KMS-11 (cell line): ENCODE data around the gene TSPAN7.

Experiments
- H2AFZ ChIP-seq: fragments of 200-600 bp; sonication (generic); 2 replicates; pipeline ENCODE4 v1.6.1; 2016; ENCODE audit warnings: antibody characterized with exemption, mixed run types, low read depth
- H3K27ac ChIP-seq: fragments of 200-600 bp; sonication (generic); 2 replicates; pipeline ENCODE4 v1.6.1; 2016; ENCODE audit warnings: mild to moderate bottlenecking, mixed run types
- H3K27me3 ChIP-seq: fragments of 200-600 bp; sonication (generic); 2 replicates; pipeline ENCODE4 v1.6.1; 2017; ENCODE audit warnings: mild to moderate bottlenecking, low read depth, mixed run types, moderate library complexity; ENCODE audit not compliant: insufficient read depth
- H3K36me3 ChIP-seq: fragments of 200-600 bp; sonication (generic); 2 replicates; pipeline ENCODE4 v1.6.1; 2017; ENCODE audit warnings: mild to moderate bottlenecking, mixed run types; ENCODE audit not compliant: insufficient read depth
- H3K4me1 ChIP-seq: fragments of 200-600 bp; sonication (generic); 2 replicates; pipeline ENCODE4 v1.6.1; 2016; ENCODE audit warnings: mild to moderate bottlenecking, low read depth, mixed run types; ENCODE audit not compliant: poor library complexity, severe bottlenecking
- H3K4me2 ChIP-seq: fragments of 200-600 bp; sonication (generic); 2 replicates; pipeline ENCODE4 v1.7.0; 2016; ENCODE audit warnings: mild to moderate bottlenecking, mixed run types
- H3K4me3 ChIP-seq: fragments of 200-600 bp; sonication (generic); IDR thresholded peaks from 2 replicates; pipeline ENCODE4 v1.6.1; 2017; ENCODE audit warnings: low read depth, low read length, mixed read lengths; ENCODE audit not compliant: insufficient read depth
- H3K79me2 ChIP-seq: fragments of 200-600 bp; sonication (generic); 2 replicates; pipeline ENCODE4 v1.6.1; 2016; ENCODE audit warnings: low read depth, mixed run types; ENCODE audit not compliant: insufficient read depth
- H3K9ac ChIP-seq: fragments of 200-600 bp; sonication (generic); 2 replicates; pipeline ENCODE4 v1.6.1; 2016; ENCODE audit warnings: mild to moderate bottlenecking, mixed run types
- H4K20me1 ChIP-seq: fragments of 200-600 bp; sonication (generic); 2 replicates; pipeline ENCODE4 v1.6.1; 2016; ENCODE audit warnings: mild to moderate bottlenecking, mixed run types; ENCODE audit not compliant: insufficient read depth
- CTCF ChIP-seq: fragments of 200-600 bp; sonication (generic); conservative IDR thresholded peaks from 2 replicates; pipeline ENCODE4 v1.6.1; 2017; ENCODE audit warnings: low read depth, mild to moderate bottlenecking, antibody characterized with exemption, low read length, moderate library complexity, mixed read lengths

TSPAN7 gene

GRCh38 chrX:38561951-38562719 lies 793 bp downstream of the TSPAN7 start:
- H3K9ac ChIP-seq: peak overlapping the region; percentile 39; the same call in 1 of the 2 replicates
- H4K20me1 ChIP-seq: no peaks in the 10 kb centered on the region
- no peak overlapping the region for H3K27ac ChIP-seq
- TF ChIP-seq CTCF: no peak
- H3K79me2 ChIP-seq: no peaks in the 10 kb centered on the region
- no peaks in the 10 kb centered on the region for H3K4me1 ChIP-seq
- peak overlapping the region; percentile 57 for H3K4me2 ChIP-seq
- no peaks in the 10 kb centered on the region for H3K36me3 ChIP-seq
- no peak overlapping the region for H3K4me3 ChIP-seq
- no peaks in the 10 kb centered on the region for H3K27me3 ChIP-seq
- H2AFZ ChIP-seq: peak overlapping the region; percentile 85

GRCh38 chrX:38563030-38563429 lies 1.7 kb downstream of the TSPAN7 start:
- no peak for TF ChIP-seq CTCF
- Histone ChIP-seq H3K4me1 (no peaks in the 10 kb centered on the region), H2AFZ (no peak overlapping the region), H3K9ac (no peak overlapping the region), H4K20me1 (no peaks in the 10 kb centered on the region), H3K27me3 (no peaks in the 10 kb centered on the region), H3K4me3 (no peak overlapping the region), H3K79me2 (no peaks in the 10 kb centered on the region), H3K27ac (no peak overlapping the region), H3K36me3 (no peaks in the 10 kb centered on the region), H3K4me2 (no peak overlapping the region)

- no peaks in the 10 kb centered on the region for H4K20me1 ChIP-seq
These were observed 9.1 kb downstream of the TSPAN7 start for GRCh38 chrX:38570396-38570795.

GRCh38 chrX:38571058-38571457 lies 9.7 kb downstream of the TSPAN7 start:
- no peaks in the 10 kb centered on the region for H4K20me1 ChIP-seq
- no peaks in the 10 kb centered on the region for H3K4me1 ChIP-seq
- no peak overlapping the region for H3K27ac ChIP-seq
- H3K9ac ChIP-seq: no peak overlapping the region
- no peak overlapping the region for H3K4me3 ChIP-seq
- H3K79me2 ChIP-seq: no peaks in the 10 kb centered on the region
- no peaks in the 10 kb centered on the region for H3K27me3 ChIP-seq
- no peaks in the 10 kb centered on the region for H3K36me3 ChIP-seq
- TF ChIP-seq CTCF: no peak
- H2AFZ ChIP-seq: no peak overlapping the region
- no peak overlapping the region for H3K4me2 ChIP-seq

More at GRCh38 chrX:38570396-38570795, 9.1 kb downstream of the TSPAN7 start:
- Histone ChIP-seq H3K4me2 (no peak overlapping the region), H2AFZ (no peak overlapping the region), H3K27me3 (no peaks in the 10 kb centered on the region), H3K27ac (no peak overlapping the region), H3K9ac (no peak overlapping the region), H3K36me3 (no peaks in the 10 kb centered on the region), H3K79me2 (no peaks in the 10 kb centered on the region), H3K4me3 (no peak overlapping the region), H3K4me1 (no peaks in the 10 kb centered on the region)
- TF ChIP-seq CTCF: no peak
